ENCODE measurements around the gene IL22RA1. TPM values are rescaled to one million over a fixed set of nuclear protein-coding genes. Genes with fewer than 3 reads are reported as not detected.

IL22RA1 gene
- total RNA-seq, 1 donor from 2014 or later, result not detected

- no peak for TF ChIP-seq CTCF (IDR thresholded peaks at IDR 0.05; ENCODE audit: unreplicated experiment)
- H3K27me3 Mint-ChIP-seq (ENCODE audit: unreplicated experiment), result peaks cover 4% of the 10 kb centered on the region
- no peak for DNase-seq (ENCODE audit: low spot score)
- no peaks in the 10 kb centered on the region for H3K9me3 Mint-ChIP-seq (ENCODE audit: unreplicated experiment)
- no peaks in the 10 kb centered on the region for H3K4me1 Mint-ChIP-seq (ENCODE audit: unreplicated experiment)
- H3K36me3 Mint-ChIP-seq (ENCODE audit: low read depth, unreplicated experiment), result peaks cover 23% of the 10 kb centered on the region
- no peak overlapping the region for H3K4me3 Mint-ChIP-seq (ENCODE audit: unreplicated experiment)
- no peak overlapping the region for H3K27ac Mint-ChIP-seq (ENCODE audit: unreplicated experiment)
These were observed 25.3 kb upstream of the IL22RA1 start for GRCh38 chr1:24168245-24168644.

GRCh38 chr1:24167008-24167407, 24.1 kb upstream of the IL22RA1 start:
- Mint-ChIP-seq H3K4me3 (ENCODE audit: unreplicated experiment) (no peak overlapping the region), H3K4me1 (ENCODE audit: unreplicated experiment) (no peaks in the 10 kb centered on the region), H3K9me3 (ENCODE audit: unreplicated experiment) (no peaks in the 10 kb centered on the region), H3K36me3 (ENCODE audit: low read depth, unreplicated experiment) (peaks cover 26% of the 10 kb centered on the region), H3K27ac (ENCODE audit: unreplicated experiment) (no peak overlapping the region), H3K27me3 (ENCODE audit: unreplicated experiment) (peaks cover 4% of the 10 kb centered on the region)
- DNase-seq (ENCODE audit: low spot score), result no peak
- no peak for TF ChIP-seq CTCF (IDR thresholded peaks at IDR 0.05; ENCODE audit: unreplicated experiment)

DNA sequence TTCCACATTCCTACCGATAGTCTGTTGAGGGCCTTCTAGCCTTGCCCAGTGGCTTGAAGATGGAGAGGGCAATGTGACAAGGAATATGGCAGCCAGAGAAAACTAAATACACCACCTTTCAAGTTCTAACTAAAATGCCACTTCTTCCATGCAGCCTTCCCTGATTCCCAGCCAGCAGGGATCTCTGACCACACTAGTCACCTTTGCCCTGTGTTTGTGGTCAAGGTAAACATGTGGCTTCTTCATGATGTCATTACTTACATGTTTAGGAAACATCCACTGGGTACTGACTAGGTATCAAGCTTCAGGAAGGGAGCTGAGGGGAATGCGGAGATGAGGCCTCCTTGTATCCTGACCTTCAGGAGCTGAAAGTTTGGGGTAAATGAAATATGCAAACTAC, 22.6 kb upstream of the IL22RA1 start:
- Mint-ChIP-seq H3K4me3 (ENCODE audit: unreplicated experiment) (no peak overlapping the region), H3K27ac (ENCODE audit: unreplicated experiment) (no peak overlapping the region), H3K9me3 (ENCODE audit: unreplicated experiment) (no peaks in the 10 kb centered on the region), H3K36me3 (ENCODE audit: low read depth, unreplicated experiment) (peaks cover 26% of the 10 kb centered on the region), H3K27me3 (ENCODE audit: unreplicated experiment) (peaks cover 4% of the 10 kb centered on the region), H3K4me1 (ENCODE audit: unreplicated experiment) (no peaks in the 10 kb centered on the region)
- no peak for DNase-seq (ENCODE audit: low spot score)
- TF ChIP-seq CTCF (IDR thresholded peaks at IDR 0.05; ENCODE audit: unreplicated experiment), result no peak

GRCh38 chr1:24164004-24164403, 21.1 kb upstream of the IL22RA1 start:
- no peaks in the 10 kb centered on the region for H3K9me3 Mint-ChIP-seq (ENCODE audit: unreplicated experiment)
- H3K27ac Mint-ChIP-seq (ENCODE audit: unreplicated experiment), result no peak overlapping the region
- no peaks in the 10 kb centered on the region for H3K4me1 Mint-ChIP-seq (ENCODE audit: unreplicated experiment)
- peaks cover 26% of the 10 kb centered on the region for H3K36me3 Mint-ChIP-seq (ENCODE audit: low read depth, unreplicated experiment)
- no peak overlapping the region for H3K4me3 Mint-ChIP-seq (ENCODE audit: unreplicated experiment)
- TF ChIP-seq CTCF (IDR thresholded peaks at IDR 0.05; ENCODE audit: unreplicated experiment), result no peak
- H3K27me3 Mint-ChIP-seq (ENCODE audit: unreplicated experiment), result peaks cover 4% of the 10 kb centered on the region
- DNase-seq (ENCODE audit: low spot score), result no peak

DNA sequence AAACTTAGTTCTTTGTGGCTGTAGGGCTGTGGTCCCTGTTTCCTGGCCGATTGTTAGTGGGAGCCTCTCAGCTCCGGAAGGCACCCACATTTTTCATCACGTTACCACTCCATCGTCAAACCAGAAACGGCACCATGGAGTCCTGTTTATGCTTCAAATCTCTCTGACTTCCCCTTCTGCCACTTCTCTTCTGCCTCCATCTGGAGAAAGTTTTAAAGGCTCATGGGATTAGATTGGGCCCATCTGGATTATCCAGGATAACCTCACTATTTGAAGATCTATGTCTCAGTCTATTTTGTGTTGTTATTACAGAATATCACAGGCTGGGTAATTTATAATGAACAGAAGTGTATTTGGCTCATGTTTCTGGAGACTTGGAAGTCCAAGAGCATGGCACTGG, 19.3 kb upstream of the IL22RA1 start:
- DNase-seq (ENCODE audit: low spot score), result no peak
- Mint-ChIP-seq H3K27ac (ENCODE audit: unreplicated experiment) (no peak overlapping the region), H3K4me3 (ENCODE audit: unreplicated experiment) (no peak overlapping the region), H3K27me3 (ENCODE audit: unreplicated experiment) (peaks cover 5% of the 10 kb centered on the region), H3K9me3 (ENCODE audit: unreplicated experiment) (no peaks in the 10 kb centered on the region), H3K4me1 (ENCODE audit: unreplicated experiment) (no peaks in the 10 kb centered on the region), H3K36me3 (ENCODE audit: low read depth, unreplicated experiment) (peaks cover 20% of the 10 kb centered on the region)
- no peak for TF ChIP-seq CTCF (IDR thresholded peaks at IDR 0.05; ENCODE audit: unreplicated experiment)
